GM18951 (cell line): ENCODE results near the gene SHKBP1.

Source experiments
- POLR2A ChIP-seq: IDR thresholded peaks from 4 replicates; pipeline ENCODE4 v1.6.1; 2011; ENCODE audit warnings: mild to moderate bottlenecking; ENCODE audit not compliant: insufficient read length, insufficient read depth; ENCODE audit errors: extremely low read depth
- in situ Hi-C: fragments of 300-500 bp; cut with MboI; formaldehyde crosslinking; loops from one replicate; pipeline ENCODE4 v1.12.0; 2022; ENCODE audit warnings: low sequenced_read_pairs, mixed read lengths, inconsistent platforms; ENCODE audit not compliant: unreplicated experiment

SHKBP1 gene

GRCh38 chr19:40607311-40608239 is 30.9 kb downstream of the SHKBP1 start:
- no peak for TF ChIP-seq POLR2A
- in situ Hi-C loops: no loop called here

GRCh38 chr19:40608240-40608621 is 31.6 kb downstream of the SHKBP1 start:
- TF ChIP-seq POLR2A: no peak
- in situ Hi-C loops: no loop called here

- no peak for TF ChIP-seq POLR2A
- in situ Hi-C loops: no loop called here
Observed at GRCh38 chr19:40608957-40609356, 32.3 kb downstream of the SHKBP1 start.

- TF ChIP-seq POLR2A: peak; percentile 58
- in situ Hi-C loops: no loop called here
Observed at GRCh38 chr19:40609561-40610395, 33.1 kb downstream of the SHKBP1 start.

GRCh38 chr19:40610396-40611064 is 33.9 kb downstream of the SHKBP1 start:
- no peak for TF ChIP-seq POLR2A
- in situ Hi-C loops: no loop called here

DNA sequence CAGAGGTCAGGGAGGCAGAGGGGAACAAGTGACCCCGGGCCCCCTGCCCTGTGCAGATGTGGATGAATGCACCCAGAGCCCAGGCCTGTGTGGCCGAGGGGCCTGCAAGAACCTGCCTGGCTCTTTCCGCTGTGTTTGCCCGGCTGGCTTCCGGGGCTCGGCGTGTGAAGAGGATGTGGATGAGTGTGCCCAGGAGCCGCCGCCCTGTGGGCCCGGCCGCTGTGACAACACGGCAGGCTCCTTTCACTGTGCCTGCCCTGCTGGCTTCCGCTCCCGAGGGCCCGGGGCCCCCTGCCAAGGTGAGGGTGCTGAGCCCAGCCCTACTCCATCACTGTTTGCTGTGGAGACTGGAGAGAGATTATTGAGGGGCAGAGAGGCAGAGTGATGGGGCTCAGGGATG is 34.4 kb downstream of the SHKBP1 start:
- TF ChIP-seq POLR2A: no peak
- in situ Hi-C loops: no loop called here

DNA sequence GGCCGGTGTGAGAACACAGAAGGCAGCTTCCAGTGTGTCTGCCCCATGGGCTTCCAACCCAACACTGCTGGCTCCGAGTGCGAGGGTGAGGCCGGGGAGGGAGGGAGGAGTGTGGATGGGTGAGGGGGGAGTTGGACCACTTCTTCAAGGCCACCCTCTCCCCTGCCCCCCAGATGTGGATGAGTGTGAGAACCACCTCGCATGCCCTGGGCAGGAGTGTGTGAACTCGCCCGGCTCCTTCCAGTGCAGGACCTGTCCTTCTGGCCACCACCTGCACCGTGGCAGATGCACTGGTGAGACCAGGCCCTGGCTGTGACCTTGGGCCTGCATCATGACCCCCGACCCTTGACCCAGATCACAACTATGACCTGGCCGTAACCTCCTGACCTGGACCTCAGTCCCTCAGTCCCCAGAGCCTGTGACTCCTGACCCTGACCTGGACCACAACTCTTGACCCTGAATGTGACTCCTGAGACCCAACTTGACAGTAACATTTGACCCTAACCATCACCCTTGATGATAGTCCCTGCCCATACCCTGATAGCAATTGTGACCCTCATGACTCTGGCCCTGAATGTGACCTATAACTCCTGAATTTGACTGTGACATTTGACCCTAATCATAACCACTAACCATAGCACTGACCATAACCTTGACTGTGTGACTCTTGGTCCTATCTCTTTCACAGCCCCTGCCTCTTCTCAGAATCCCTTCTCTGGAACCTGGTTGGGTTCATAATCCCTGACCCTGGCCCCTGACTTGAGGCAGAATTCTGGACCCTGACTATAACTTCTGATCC is 35.4 kb downstream of the SHKBP1 start:
- in situ Hi-C loops: no loop called here
- TF ChIP-seq POLR2A: no peak

- in situ Hi-C loops: no loop called here
- no peak for TF ChIP-seq POLR2A
Observed at GRCh38 chr19:40612831-40613689, 36.4 kb downstream of the SHKBP1 start.

DNA sequence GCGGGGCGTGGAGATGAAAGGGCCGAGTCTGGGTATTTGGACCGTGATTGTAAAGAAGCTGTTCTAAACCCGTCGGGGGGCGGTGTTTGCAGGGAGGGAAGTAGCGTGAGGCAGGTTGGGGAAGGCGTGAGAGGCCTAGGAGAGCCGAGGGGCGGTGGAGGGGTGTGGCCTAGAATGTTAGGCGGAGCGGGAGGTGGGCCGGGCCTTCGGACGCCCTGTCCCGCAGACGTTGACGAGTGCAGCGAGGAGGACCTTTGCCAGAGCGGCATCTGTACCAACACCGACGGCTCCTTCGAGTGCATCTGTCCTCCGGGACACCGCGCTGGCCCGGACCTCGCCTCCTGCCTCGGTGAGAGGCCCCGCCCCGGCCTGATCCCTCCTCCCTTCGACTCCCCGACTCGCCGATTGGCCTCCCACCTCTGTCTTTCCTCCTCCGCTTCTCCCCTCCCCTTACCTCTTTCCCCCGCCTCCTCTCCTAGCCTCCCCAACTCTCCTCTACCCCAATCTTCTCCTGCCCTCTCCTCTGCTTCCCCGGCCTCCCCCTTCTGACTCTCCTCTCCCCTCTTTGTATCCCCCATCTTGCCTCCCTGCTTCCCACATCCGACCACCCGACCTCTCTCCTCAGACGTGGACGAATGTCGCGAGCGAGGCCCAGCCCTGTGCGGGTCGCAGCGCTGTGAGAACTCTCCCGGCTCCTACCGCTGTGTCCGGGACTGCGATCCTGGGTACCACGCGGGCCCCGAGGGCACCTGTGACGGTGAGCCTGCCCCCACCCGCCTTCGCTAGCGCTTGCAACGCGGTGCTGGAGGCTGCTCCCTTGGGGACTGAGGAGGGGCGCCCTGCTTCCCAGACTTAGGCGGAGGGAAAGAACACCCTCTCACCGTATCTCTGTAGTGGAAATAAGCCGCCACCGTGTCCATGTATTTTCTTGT is 37.3 kb downstream of the SHKBP1 start:
- peak; percentile 44 for TF ChIP-seq POLR2A
- in situ Hi-C loops: no loop called here

DNA sequence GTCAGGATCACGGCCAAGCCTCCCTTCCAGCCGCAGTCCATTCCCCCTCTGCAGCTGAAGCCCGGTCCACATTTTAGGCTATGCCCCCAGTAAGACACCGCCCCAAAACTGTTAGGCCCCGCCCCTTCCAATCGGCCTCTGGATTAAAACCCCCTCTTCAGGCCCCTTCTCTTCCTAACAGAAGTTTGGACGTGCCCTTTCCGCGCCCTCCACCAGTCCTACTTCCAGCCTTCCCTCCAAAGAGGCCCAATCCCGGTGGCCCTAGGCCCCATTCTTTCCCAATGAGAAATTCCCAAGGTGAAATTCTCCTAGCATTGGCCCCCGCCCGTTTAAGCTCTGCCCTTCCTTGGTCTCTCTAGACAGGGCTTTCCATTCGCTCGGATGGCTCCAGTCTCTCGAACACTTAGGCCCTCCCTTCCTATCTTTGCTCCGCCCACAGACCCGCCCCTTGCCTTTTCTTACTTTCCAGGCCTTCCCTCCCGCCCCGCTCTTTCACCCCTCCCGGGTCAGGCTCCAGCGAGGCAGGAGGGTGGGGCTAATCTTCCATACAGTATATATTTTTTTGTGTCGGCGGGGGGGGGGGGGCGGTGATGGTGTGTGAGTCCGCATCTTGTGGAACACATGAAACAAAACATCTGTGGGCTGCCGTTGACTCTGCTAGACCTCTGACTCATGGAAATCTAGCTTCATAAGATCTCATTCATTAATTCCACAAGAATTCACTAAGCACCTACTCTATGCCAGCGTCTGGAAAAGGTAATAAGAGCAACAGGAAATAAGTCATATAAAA is 38.1 kb downstream of the SHKBP1 start:
- in situ Hi-C loops: no loop called here
- TF ChIP-seq POLR2A: no peak
